NT2/D1 (cell line): ENCODE results near the gene TELO2.

Source experiments
- YY1 ChIP-seq: IDR thresholded peaks from 2 replicates; pipeline ENCODE4 v1.6.1; 2011; ENCODE audit not compliant: insufficient read length, insufficient read depth
- ZNF274 ChIP-seq: IDR thresholded peaks from 2 replicates; pipeline ENCODE4 v1.6.1; 2011; ENCODE audit warnings: mild to moderate bottlenecking, low read depth, low read length

GRCh38 chr16:1446296-1447080 is 46.7 kb upstream of the TELO2 start:
- TF ChIP-seq YY1, result no peak
- no peak for TF ChIP-seq ZNF274
